GM12878 (cell line): ENCODE data around the gene VASP. TPM values are rescaled to one million over a fixed set of nuclear protein-coding genes. Genes with fewer than 3 reads are reported as not detected.

Source experiments
- ATAC-seq: fragments of 200-7000 bp; cut with Tn5 transposase; 3 replicates; pipeline ENCODE4 v1.9.1; 2020; ENCODE audit warnings: mild to moderate bottlenecking, moderate library complexity
- BruUV-seq: library from RNA; stranded (reverse); fragments of 400-500 nt; replicated peaks from 2 replicates; lab custom pipeline; 2021; lab: Mats Ljungman, UMichigan
- CTCF ChIA-PET: fragments of 300-600 bp; sonication (Branson Sonifier 250); formaldehyde crosslinking; extraction: SDS; loops from one replicate; lab custom pipeline; 2021; ENCODE audit warnings: inconsistent platforms; lab: Yijun Ruan, JAX
- POLR2A ChIA-PET: fragments of 350-600 bp; formaldehyde crosslinking; extraction: SDS; loops from one replicate; lab custom pipeline; 2021; ENCODE audit warnings: inconsistent platforms; lab: Charles Lee
- RAD21 ChIA-PET: fragments of 300-600 bp; sonication (Branson Sonifier 250); formaldehyde crosslinking; loops from one replicate; lab custom pipeline; 2023; ENCODE audit warnings: antibody characterized with exemption; ENCODE audit not compliant: unreplicated experiment; lab: Charles Lee
- SMC1A ChIA-PET: fragments of 300-600 bp; sonication (Branson Sonifier 250); formaldehyde crosslinking; loops from one replicate; lab custom pipeline; 2023; ENCODE audit not compliant: unreplicated experiment, uncharacterized antibody; lab: Charles Lee
- DNase-seq: peaks from one replicate; pipeline ENCODE4 v3.0.0-alpha.2; 2011; ENCODE audit warnings: low read depth, low spot score
- FAIRE-seq: peaks from 3 replicates; lab custom pipeline; 2011; peaks lifted over from hg19 to GRCh38; lab: Jason Lieb, UNC
- H2AFZ ChIP-seq: 2 replicates; pipeline ENCODE4 v1.6.0; 2011; ENCODE audit warnings: low read depth, low read length, control low read depth; ENCODE audit not compliant: control insufficient read depth
- H3K27ac ChIP-seq: 2 replicates; pipeline ENCODE4 v1.5.1; 2011; ENCODE audit warnings: control low read depth; ENCODE audit not compliant: control insufficient read depth, insufficient read depth
- H3K27me3 ChIP-seq, 2 experiments: replicated peaks in 1 of 2; 2 replicates each; pipeline versions ENCODE4 v1.6.0 to v1.6.1; 2011; ENCODE audit warnings: low read length in 1 of 2; ENCODE audit not compliant: control insufficient read depth in 2 of 2, insufficient read depth in 2 of 2
- H3K36me3 ChIP-seq, 2 experiments: 2 replicates each; pipeline ENCODE4 v1.5.1; 2011; ENCODE audit warnings: low read length in 1 of 2; ENCODE audit not compliant: control insufficient read depth in 2 of 2, insufficient read depth in 2 of 2
- H3K4me1 ChIP-seq: 2 replicates; pipeline ENCODE4 v1.6.1; 2011; ENCODE audit warnings: mild to moderate bottlenecking, low read length, moderate library complexity, mixed read lengths; ENCODE audit not compliant: control insufficient read depth, insufficient read depth
- H3K4me2 ChIP-seq: 2 replicates; pipeline ENCODE4 v1.6.0; 2011; ENCODE audit warnings: control low read depth; ENCODE audit not compliant: control insufficient read depth, insufficient read depth
- H3K4me3 ChIP-seq: fragments of 200-600 bp; sonication (generic); 2 replicates; pipeline ENCODE4 v1.5.1; 2016
- H3K79me2 ChIP-seq: 2 replicates; pipeline ENCODE4 v1.6.0; 2011; ENCODE audit warnings: low read length; ENCODE audit not compliant: control insufficient read depth, insufficient read depth
- H3K9ac ChIP-seq: 2 replicates; pipeline ENCODE4 v1.8.0; 2011; ENCODE audit warnings: low read length, control low read depth, mixed read lengths; ENCODE audit not compliant: control insufficient read depth, insufficient read depth
- H3K9me3 ChIP-seq: replicated peaks from 3 replicates; pipeline ENCODE4 v1.5.1; 2011; ENCODE audit warnings: mild to moderate bottlenecking, low read length; ENCODE audit not compliant: control insufficient read depth, insufficient read depth
- H4K20me1 ChIP-seq: 2 replicates; pipeline ENCODE4 v1.6.0; 2011; ENCODE audit not compliant: control insufficient read depth, insufficient read depth
- ATF2 ChIP-seq: IDR thresholded peaks from 2 replicates; pipeline ENCODE4 v1.6.1; 2012; ENCODE audit warnings: low read length, inconsistent platforms
- EED ChIP-seq: sonication (generic); IDR thresholded peaks from 2 replicates; pipeline ENCODE4 v1.6.1; 2016; ENCODE audit warnings: antibody characterized with exemption, low read depth
- EP300 ChIP-seq, 2 experiments: fragments of 150-350 bp in 1 of 2; IDR thresholded peaks; 2 replicates each; pipeline ENCODE4 v1.6.1; 2011 to 2012; ENCODE audit warnings: low read depth in 2 of 2, low read length in 2 of 2, borderline replicate concordance in 1 of 2, improper control_type of control experiment in 1 of 2, inconsistent platforms in 1 of 2; ENCODE audit not compliant: control insufficient read depth in 1 of 2
- HDAC2 ChIP-seq: fragments of 200-600 bp; sonication (generic); IDR thresholded peaks from 2 replicates; pipeline ENCODE4 v1.6.1; 2017
- HSF1 ChIP-seq: fragments of 150-350 bp; IDR thresholded peaks from 2 replicates; pipeline ENCODE4 v1.6.1; 2014; ENCODE audit warnings: mild to moderate bottlenecking, low read depth, low read length
- KLF5 ChIP-seq: fragments of 450-650 bp; IDR thresholded peaks from 2 replicates; pipeline ENCODE4 v1.6.1; 2014; ENCODE audit warnings: mild to moderate bottlenecking; ENCODE audit not compliant: partially characterized antibody
- LARP7 ChIP-seq: fragments of 450-650 bp; IDR thresholded peaks from 2 replicates; pipeline ENCODE4 v1.6.1; 2017; ENCODE audit warnings: mild to moderate bottlenecking
- NR2C1 ChIP-seq: fragments of 450-650 bp; IDR thresholded peaks from 2 replicates; pipeline ENCODE4 v1.6.1; 2017; ENCODE audit warnings: antibody characterized with exemption, mild to moderate bottlenecking, moderate library complexity
- PAX5 ChIP-seq: IDR thresholded peaks from 2 replicates; pipeline ENCODE4 v1.6.1; 2011; ENCODE audit warnings: low read depth, low read length, borderline replicate concordance
- POLR2AphosphoS2 ChIP-seq: IDR thresholded peaks from 2 replicates; pipeline ENCODE4 v1.6.1; 2011; ENCODE audit warnings: low read depth, mild to moderate bottlenecking, low read length, improper control_type of control experiment, moderate library complexity
- SMAD5 ChIP-seq: IDR thresholded peaks from 2 replicates; pipeline ENCODE4 v1.6.1; 2016; ENCODE audit warnings: antibody characterized with exemption, low read depth
- USF2 ChIP-seq: IDR thresholded peaks from 2 replicates; pipeline ENCODE4 v1.6.1; 2011; ENCODE audit warnings: low read depth, low read length, improper control_type of control experiment, borderline replicate concordance
- ZNF24 ChIP-seq: fragments of 450-650 bp; IDR thresholded peaks from 2 replicates; pipeline ENCODE4 v1.6.1; 2017; ENCODE audit warnings: antibody characterized with exemption, mild to moderate bottlenecking
- ZNF274 ChIP-seq: IDR thresholded peaks from one replicate; pipeline ENCODE4 v1.8.0; 2011; ENCODE audit not compliant: insufficient read length, insufficient read depth
- ZNF622 ChIP-seq: fragments of 450-650 bp; IDR thresholded peaks from 2 replicates; pipeline ENCODE4 v1.6.1; 2017; ENCODE audit warnings: mild to moderate bottlenecking, inconsistent platforms
- WGBS: methylation state at CpG from one replicate; pipeline ENCODE4 v1.1.6; 2016; ENCODE audit warnings: low lambda C conversion rate; ENCODE audit not compliant: insufficient replicate concordance, insufficient coverage; ENCODE audit errors: missing lambda C conversion rate; 5-methylcytosine and 5-hydroxymethylcytosine counted together
- in situ Hi-C: fragments of 300-500 bp; cut with MboI; formaldehyde crosslinking; loops from 9 replicates; pipeline ENCODE4 v1.14.3; 2018; ENCODE audit warnings: mixed read lengths
- intact Hi-C: fragments of 100-400 bp; cut with micrococcal nuclease; formaldehyde crosslinking; loops from one replicate; pipeline ENCODE4 v1.14.2; 2022; ENCODE audit not compliant: unreplicated experiment
- polyA plus RNA-seq, 11 experiments: library from polyadenylated mRNA; depleted of rRNA in 4 of 11; unstranded in 6 of 11; stranded (reverse) in 5 of 11; fragments of >200 nt; fragmentation: Nextera tagmentation in 4 of 11; fragmentation: Illumina TruSeq in 1 of 11; extraction: Ambion mirVana in 4 of 11; extraction: Trizol in 1 of 11; gene quantifications; 1 replicate in 1 of 11; 2 replicates in 10 of 11; pipeline versions ENCODE4 v1.2.1 to v1.2.3, GENCODE V29; 2011 to 2016; ENCODE audit warnings: inconsistent platforms in 2 of 11, missing spikeins in 2 of 11, low read depth in 1 of 11
- total RNA-seq, 4 experiments: library from RNA; depleted of rRNA in 3 of 4; stranded (reverse); fragments of >200 nt in 3 of 4; fragmentation: Illumina TruSeq in 1 of 4; extraction: Trizol in 1 of 4; gene quantifications; 2 replicates each; pipeline versions ENCODE4 v1.2.1 to v1.2.3, GENCODE V29; 2013 to 2021
- TF ChIP-seq, protein P1 (sequence below): fragments of 450-650 bp; IDR thresholded peaks from 2 replicates; pipeline ENCODE4 v1.6.1; 2016; ENCODE audit warnings: mild to moderate bottlenecking

Gene VASP
- total and polyA plus RNA-seq, 10 of the 15 experiments (the other 5 are each of a cell fraction or from before 2014, with no cell fraction given): 19.5 to 298 (median 84.8) TPM

DNA sequence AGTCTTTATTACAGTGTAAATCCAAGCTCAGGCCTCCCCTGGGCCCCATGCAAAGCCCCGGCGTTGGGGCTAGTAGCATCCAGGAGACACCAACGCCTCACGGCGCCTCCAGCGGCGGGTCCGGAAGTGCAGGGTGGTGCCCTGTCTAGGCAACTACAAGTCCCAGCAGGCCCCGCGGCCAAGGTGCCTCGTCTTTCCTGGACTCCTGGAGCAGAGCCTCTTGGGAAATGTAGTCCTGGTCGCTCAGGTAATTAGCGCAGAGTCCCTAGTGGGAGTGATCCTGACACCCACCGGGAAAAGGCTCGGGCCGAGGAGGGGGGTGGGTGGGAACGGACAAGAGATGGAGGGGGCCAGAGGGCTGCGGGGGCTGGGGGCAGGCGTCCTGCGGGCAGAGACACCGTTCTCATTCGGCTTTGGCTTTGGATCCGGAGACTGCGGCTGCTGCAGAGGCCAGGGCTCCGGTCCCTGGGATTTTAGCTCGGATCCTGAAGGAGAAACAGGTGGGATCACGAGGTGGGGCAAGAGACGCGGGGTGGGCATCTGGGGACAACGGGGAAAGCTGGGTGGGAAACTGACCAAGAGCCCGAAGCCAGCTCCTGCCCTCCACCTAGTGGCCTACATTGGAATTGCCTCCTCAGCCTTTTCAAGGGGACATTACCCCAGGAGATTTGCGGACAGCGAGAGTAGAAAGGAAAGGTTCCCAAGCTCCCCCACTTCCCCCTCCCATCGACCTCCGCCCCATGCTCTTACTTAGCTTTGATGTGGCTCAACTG, 21.8 kb upstream of the VASP start:
- Histone ChIP-seq H3K4me3 (peak overlapping the region; percentile 74), H3K9ac (peak overlapping the region; percentile 40; the same call in 1 of the 2 replicates), H3K4me1 (0 out of 2 replicates have a peak, but pooled peaks cover 3% of the 10 kb centered on the region), H3K27me3 (no peaks in the 10 kb centered on the region), H3K27ac (0 out of 2 replicates have a peak overlapping the region, but pooled peaks have one; percentile 40), H2AFZ (peak overlapping the region; percentile 96), H3K4me2 (peak overlapping the region; percentile 57), H3K79me2 (no peaks in the 10 kb centered on the region), H4K20me1 (no peaks in the 10 kb centered on the region), H3K9me3 (no peaks in the 10 kb centered on the region), H3K36me3 (no peaks in the 10 kb centered on the region)
- BruUV-seq: no TSS peak
- FAIRE-seq (peak; percentile 94), DNase-seq (peak; percentile 71), ATAC-seq (peak; percentile 99)
- RAD21 ChIA-PET: interaction anchor here (0.7 to 2.4 kb wide), 17 partner anchors 10 to 207 kb away, joined by 3 to 38 read pairs (median 4); partner anchors contain the start of genes EML2 and QPCTL
- intact Hi-C loops: loop anchor here (10.0 kb wide), 1 partner anchor 391 kb away; the partner anchor contains the start of gene PPP1R37
- in situ Hi-C loops: no loop called here
- CTCF ChIA-PET: interaction anchor here (0.6 to 4.1 kb wide), 49 partner anchors 12 to 509 kb away, joined by 3 to 65 read pairs (median 5); partner anchors contain the start of genes EML2, ERCC1, FOSB and PPM1N
- 2% methylated on average over 28 of the region's 35 CpGs for WGBS
- POLR2A ChIA-PET: interaction anchor here (0.6 to 2.6 kb wide), 9 partner anchors 11 to 223 kb away, joined by 3 to 17 read pairs (median 6); partner anchors contain the start of gene RTN2
- SMC1A ChIA-PET: interaction anchor here (0.6 to 2.7 kb wide), 18 partner anchors 9 to 1699 kb away, joined by 3 to 16 read pairs (median 4); no protein-coding TSS in a partner anchor
- TF ChIP-seq HSF1 (0 out of 2 replicates have a peak, but pooled peaks have one; percentile 15), PAX5 (no peak), ZNF24 (no peak), HDAC2 (no peak), POLR2AphosphoS2 (no peak), KLF5 (no peak), NR2C1 (0 out of 2 replicates have a peak, but pooled peaks have one; percentile 32), ATF2 (no peak), ZNF274 (no peak), EED (peak; percentile 9; the same call in 1 of the 2 replicates), ZNF622 (no peak), USF2 (no peak), EP300 (IDR thresholded peaks at IDR 0.05; ENCODE audit: borderline replicate concordance in 1 of 2, control insufficient read depth in 1 of 2, low read depth in 2 of 2, low read length in 2 of 2) (no peak), LARP7 (no peak), SMAD5 (no peak)
- TF ChIP-seq, protein P1, sequence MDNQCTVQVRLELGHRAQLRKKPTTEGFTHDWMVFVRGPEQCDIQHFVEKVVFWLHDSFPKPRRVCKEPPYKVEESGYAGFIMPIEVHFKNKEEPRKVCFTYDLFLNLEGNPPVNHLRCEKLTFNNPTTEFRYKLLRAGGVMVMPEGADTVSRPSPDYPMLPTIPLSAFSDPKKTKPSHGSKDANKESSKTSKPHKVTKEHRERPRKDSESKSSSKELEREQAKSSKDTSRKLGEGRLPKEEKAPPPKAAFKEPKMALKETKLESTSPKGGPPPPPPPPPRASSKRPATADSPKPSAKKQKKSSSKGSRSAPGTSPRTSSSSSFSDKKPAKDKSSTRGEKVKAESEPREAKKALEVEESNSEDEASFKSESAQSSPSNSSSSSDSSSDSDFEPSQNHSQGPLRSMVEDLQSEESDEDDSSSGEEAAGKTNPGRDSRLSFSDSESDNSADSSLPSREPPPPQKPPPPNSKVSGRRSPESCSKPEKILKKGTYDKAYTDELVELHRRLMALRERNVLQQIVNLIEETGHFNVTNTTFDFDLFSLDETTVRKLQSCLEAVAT: no peak
